Suprapubic skin (tissue), 4 donors: ENCODE data around the gene SERPINE3. TPM values are rescaled to one million over a fixed set of nuclear protein-coding genes. Genes with fewer than 3 reads are reported as not detected.

Experiments
- DNase-seq, 2 donors: peaks; one replicate each; pipeline ENCODE4 v3.0.0-alpha.2; 2019; ENCODE audit warnings: low spot score in 2 of 2
- H3K27ac ChIP-seq: fragments of 200-600 bp; sonication (generic); one replicate; pipeline ENCODE4 v1.5.1; 2019
- H3K27me3 ChIP-seq: fragments of 200-600 bp; sonication (generic); one replicate; pipeline ENCODE4 v1.5.1; 2019
- H3K36me3 ChIP-seq: fragments of 200-600 bp; sonication (generic); one replicate; pipeline ENCODE4 v1.5.1; 2019
- H3K4me1 ChIP-seq: fragments of 200-600 bp; sonication (generic); one replicate; pipeline ENCODE4 v1.5.1; 2019
- H3K4me3 ChIP-seq: fragments of 200-600 bp; sonication (generic); one replicate; pipeline ENCODE4 v1.5.1; 2019; ENCODE audit warnings: mild to moderate bottlenecking
- H3K9me3 ChIP-seq: fragments of 200-600 bp; sonication (generic); one replicate; pipeline ENCODE4 v1.5.1; 2019
- CTCF ChIP-seq, 2 donors: fragments of 200-600 bp in 1 of 2; fragments of 450-650 bp in 1 of 2; sonication (generic) in 1 of 2; IDR thresholded peaks; one replicate each; pipeline ENCODE4 v1.5.1; 2016 to 2019; ENCODE audit warnings: antibody characterized with exemption in 2 of 2, mild to moderate bottlenecking in 1 of 2, moderate library complexity in 1 of 2
- EP300 ChIP-seq: sonication (generic); formaldehyde crosslinking; IDR thresholded peaks from one replicate; pipeline ENCODE4 v1.6.1; 2017; ENCODE audit warnings: antibody characterized with exemption
- POLR2A ChIP-seq, 2 donors: fragments of 450-650 bp; IDR thresholded peaks; one replicate each; pipeline ENCODE4 v1.6.1; 2017; ENCODE audit warnings: antibody characterized with exemption in 2 of 2, mild to moderate bottlenecking in 2 of 2, moderate library complexity in 2 of 2
- POLR2AphosphoS5 ChIP-seq, 3 donors: sonication (generic); formaldehyde crosslinking; IDR thresholded peaks; one replicate each; pipeline ENCODE4 v1.6.1; 2017; ENCODE audit warnings: antibody characterized with exemption in 3 of 3
- WGBS: methylation state at CpG from one replicate; pipeline ENCODE4 v1.1.5; 2018; 5-methylcytosine and 5-hydroxymethylcytosine counted together
- total RNA-seq, 4 donors: library from RNA; depleted of rRNA; stranded (reverse); fragments of >200 nt; gene quantifications; one replicate each; pipeline ENCODE4 v1.1.0, GENCODE V29; 2016

The SERPINE3 gene
- total RNA-seq, 4 donors from 2014 or later = not detected

- H3K9me3 ChIP-seq = no peaks in the 10 kb centered on the region
- DNase-seq = no peak
- no peak overlapping the region for H3K4me3 ChIP-seq
- H3K36me3 ChIP-seq = no peaks in the 10 kb centered on the region
- H3K4me1 ChIP-seq = no peaks in the 10 kb centered on the region
- no peaks in the 10 kb centered on the region for H3K27me3 ChIP-seq
- H3K27ac ChIP-seq = no peak overlapping the region
- WGBS = 85% methylated on average over 2 of the region's 2 CpGs
- no peak for TF ChIP-seq CTCF (IDR thresholded peaks at IDR 0.05)
Observed at GRCh38 chr13:51326777-51327176, 12.7 kb upstream of the SERPINE3 start.

GRCh38 chr13:51327961-51328360 is 11.5 kb upstream of the SERPINE3 start:
- TF ChIP-seq CTCF (IDR thresholded peaks at IDR 0.05) (no peak), POLR2A (IDR thresholded peaks at IDR 0.05) (no peak), POLR2AphosphoS5 (IDR thresholded peaks at IDR 0.05) (no peak), EP300 (no peak)
- H3K27ac ChIP-seq = no peak overlapping the region
- no peaks in the 10 kb centered on the region for H3K27me3 ChIP-seq
- no peaks in the 10 kb centered on the region for H3K4me1 ChIP-seq
- WGBS = 98% methylated on average over 2 of the region's 2 CpGs
- H3K36me3 ChIP-seq = no peaks in the 10 kb centered on the region
- no peak overlapping the region for H3K4me3 ChIP-seq
- no peaks in the 10 kb centered on the region for H3K9me3 ChIP-seq
- no peak for DNase-seq

GRCh38 chr13:51328488-51328887 is 11.0 kb upstream of the SERPINE3 start:
- no peaks in the 10 kb centered on the region for H3K27me3 ChIP-seq
- 61% methylated on average over 4 of the region's 6 CpGs for WGBS
- no peaks in the 10 kb centered on the region for H3K36me3 ChIP-seq
- TF ChIP-seq CTCF (IDR thresholded peaks at IDR 0.05) (no peak), POLR2A (IDR thresholded peaks at IDR 0.05) (no peak), POLR2AphosphoS5 (IDR thresholded peaks at IDR 0.05) (no peak), EP300 (no peak)
- no peak overlapping the region for H3K27ac ChIP-seq
- no peak overlapping the region for H3K4me3 ChIP-seq
- DNase-seq = no peak
- no peaks in the 10 kb centered on the region for H3K4me1 ChIP-seq
- no peaks in the 10 kb centered on the region for H3K9me3 ChIP-seq

GRCh38 chr13:51329606-51330005 is 9.9 kb upstream of the SERPINE3 start:
- Histone ChIP-seq H3K27me3 (no peaks in the 10 kb centered on the region), H3K9me3 (no peaks in the 10 kb centered on the region), H3K4me1 (no peaks in the 10 kb centered on the region), H3K4me3 (no peak overlapping the region), H3K36me3 (no peaks in the 10 kb centered on the region), H3K27ac (no peak overlapping the region)
- DNase-seq = no peak
- TF ChIP-seq CTCF (IDR thresholded peaks at IDR 0.05) (no peak), POLR2A (IDR thresholded peaks at IDR 0.05) (no peak), POLR2AphosphoS5 (IDR thresholded peaks at IDR 0.05) (no peak), EP300 (no peak)
- WGBS = 85% methylated on average over 3 of the region's 3 CpGs

GRCh38 chr13:51330791-51331190 is 8.7 kb upstream of the SERPINE3 start:
- Histone ChIP-seq H3K36me3 (no peaks in the 10 kb centered on the region), H3K27ac (no peak overlapping the region), H3K27me3 (no peaks in the 10 kb centered on the region), H3K4me3 (no peak overlapping the region), H3K4me1 (no peaks in the 10 kb centered on the region), H3K9me3 (no peaks in the 10 kb centered on the region)
- WGBS = 53% methylated on average over 3 of the region's 3 CpGs
- TF ChIP-seq EP300 (no peak), POLR2AphosphoS5 (IDR thresholded peaks at IDR 0.05) (no peak), CTCF (IDR thresholded peaks at IDR 0.05) (no peak), POLR2A (IDR thresholded peaks at IDR 0.05) (no peak)
- no peak for DNase-seq
